ENCODE data around the gene PLAC8L1. TPM values are rescaled to one million over a fixed set of nuclear protein-coding genes. Genes with fewer than 3 reads are reported as not detected.
A peak's percentile ranks its signal among the peaks of the same experiment; 100 is the strongest.

PLAC8L1 gene
- total RNA-seq, 1 donor from 2014 or later = not detected

- ATAC-seq = no peak
- no peak for DNase-seq (ENCODE audit: low spot score)
- intact Hi-C loops (cut with DNase I) = no loop called here
Measured at GRCh38 chr5:146084376-146084775, 21.0 kb downstream of the PLAC8L1 start.

- ATAC-seq (no peak), DNase-seq (ENCODE audit: low spot score) (no peak)
- intact Hi-C loops (cut with DNase I) = no loop called here
Measured at GRCh38 chr5:146082798-146083197, 22.6 kb downstream of the PLAC8L1 start.

GRCh38 chr5:146081556-146081955, 23.8 kb downstream of the PLAC8L1 start:
- intact Hi-C loops (cut with DNase I) = no loop called here
- DNase-seq (ENCODE audit: low spot score) (no peak), ATAC-seq (peak; percentile 59)

- no peak for DNase-seq (ENCODE audit: low spot score)
- ATAC-seq = no peak
- intact Hi-C loops (cut with DNase I) = no loop called here
Measured at GRCh38 chr5:146079695-146080373, 25.5 kb downstream of the PLAC8L1 start.

GRCh38 chr5:146078566-146078965, 26.8 kb downstream of the PLAC8L1 start:
- DNase-seq (ENCODE audit: low spot score) = no peak
- no peak for ATAC-seq
- intact Hi-C loops (cut with DNase I) = no loop called here

- ATAC-seq (no peak), DNase-seq (ENCODE audit: low spot score) (no peak)
- intact Hi-C loops (cut with DNase I) = no loop called here
Measured at GRCh38 chr5:146076455-146076854, 28.9 kb downstream of the PLAC8L1 start.

GRCh38 chr5:146076028-146076427, 29.3 kb downstream of the PLAC8L1 start:
- intact Hi-C loops (cut with DNase I) = no loop called here
- no peak for DNase-seq (ENCODE audit: low spot score)
- ATAC-seq = peak; percentile 86

GRCh38 chr5:146073239-146073900, 32.0 kb downstream of the PLAC8L1 start:
- no peak for DNase-seq (ENCODE audit: low spot score)
- ATAC-seq = no peak
- intact Hi-C loops (cut with DNase I) = no loop called here

GRCh38 chr5:146072595-146072994, 32.8 kb downstream of the PLAC8L1 start:
- intact Hi-C loops (cut with DNase I) = no loop called here
- ATAC-seq (no peak), DNase-seq (ENCODE audit: low spot score) (no peak)

- DNase-seq (ENCODE audit: low spot score) (no peak), ATAC-seq (no peak)
- intact Hi-C loops (cut with DNase I) = no loop called here
Measured at GRCh38 chr5:146071171-146071570, 34.2 kb downstream of the PLAC8L1 start.

- DNase-seq (ENCODE audit: low spot score) = no peak
- ATAC-seq = no peak
- intact Hi-C loops (cut with DNase I) = no loop called here
Measured at GRCh38 chr5:146070746-146071145, 34.6 kb downstream of the PLAC8L1 start.

GRCh38 chr5:146069780-146070099, 35.6 kb downstream of the PLAC8L1 start:
- intact Hi-C loops (cut with DNase I) = no loop called here
- ATAC-seq (no peak), DNase-seq (ENCODE audit: low spot score) (no peak)

- intact Hi-C loops (cut with DNase I) = no loop called here
- ATAC-seq = no peak
Measured at GRCh38 chr5:146068977-146069779, 36.2 kb downstream of the PLAC8L1 start.

GRCh38 chr5:146068206-146068605, 37.2 kb downstream of the PLAC8L1 start:
- ATAC-seq = peak; percentile 90
- intact Hi-C loops (cut with DNase I) = no loop called here
- no peak for DNase-seq (ENCODE audit: low spot score)

More at GRCh38 chr5:146068977-146069779, 36.2 kb downstream of the PLAC8L1 start:
- DNase-seq (ENCODE audit: low spot score) = no peak

- no peak for DNase-seq (ENCODE audit: low spot score)
- no peak for ATAC-seq
- intact Hi-C loops (cut with DNase I) = no loop called here
Measured at GRCh38 chr5:146066968-146067367, 38.4 kb downstream of the PLAC8L1 start.

GRCh38 chr5:146060221-146060585, 45.2 kb downstream of the PLAC8L1 start:
- ATAC-seq (no peak), DNase-seq (ENCODE audit: low spot score) (no peak)
- intact Hi-C loops (cut with DNase I) = no loop called here

- ATAC-seq (no peak), DNase-seq (ENCODE audit: low spot score) (no peak)
- intact Hi-C loops (cut with DNase I) = no loop called here
Measured at GRCh38 chr5:146059460-146060220, 45.7 kb downstream of the PLAC8L1 start.

- DNase-seq (ENCODE audit: low spot score) = no peak
- intact Hi-C loops (cut with DNase I) = no loop called here
- ATAC-seq = no peak
Measured at GRCh38 chr5:146055432-146055831, 49.9 kb downstream of the PLAC8L1 start.

GRCh38 chr5:146052780-146053179, 52.6 kb downstream of the PLAC8L1 start:
- no peak for DNase-seq (ENCODE audit: low spot score)
- ATAC-seq = no peak
- intact Hi-C loops (cut with DNase I) = no loop called here

GRCh38 chr5:146051678-146052077, 53.7 kb downstream of the PLAC8L1 start:
- intact Hi-C loops (cut with DNase I) = no loop called here

More at GRCh38 chr5:146051678-146052077, 53.7 kb downstream of the PLAC8L1 start:
- DNase-seq (ENCODE audit: low spot score) (no peak), ATAC-seq (no peak)

Measured in sciatic nerve (tissue), 2 donors.